GM12878 (cell line): ENCODE results near the gene FAM199X. TPM values are rescaled to one million over a fixed set of nuclear protein-coding genes. Genes with fewer than 3 reads are reported as not detected.

ENCODE experiments used
- CBX5 ChIP-seq: sonication (generic); IDR thresholded peaks from 2 replicates; pipeline ENCODE4 v1.6.1; 2016; ENCODE audit warnings: low read depth, moderate library complexity, mild to moderate bottlenecking, inconsistent platforms
- GATAD2B ChIP-seq: fragments of 450-650 bp; conservative IDR thresholded peaks from 2 replicates; pipeline ENCODE4 v1.6.1; 2017; ENCODE audit warnings: low read depth, mild to moderate bottlenecking, moderate library complexity
- HDGF ChIP-seq: fragments of 450-650 bp; IDR thresholded peaks from 2 replicates; pipeline ENCODE4 v1.6.1; 2016; ENCODE audit warnings: antibody characterized with exemption
- LARP7 ChIP-seq: fragments of 450-650 bp; IDR thresholded peaks from 2 replicates; pipeline ENCODE4 v1.6.1; 2017; ENCODE audit warnings: mild to moderate bottlenecking
- NFXL1 ChIP-seq: fragments of 450-650 bp; IDR thresholded peaks from 2 replicates; pipeline ENCODE4 v1.6.1; 2017; ENCODE audit warnings: antibody characterized with exemption, mild to moderate bottlenecking, borderline replicate concordance
- RBBP5 ChIP-seq: fragments of 200-600 bp; sonication (generic); conservative IDR thresholded peaks from 2 replicates; pipeline ENCODE4 v1.6.1; 2016
- RELB ChIP-seq: fragments of 450-650 bp; IDR thresholded peaks from 2 replicates; pipeline ENCODE4 v1.6.1; 2017; ENCODE audit warnings: low read depth, mild to moderate bottlenecking, moderate library complexity
- SREBF1 ChIP-seq: IDR thresholded peaks from 2 replicates; pipeline ENCODE4 v1.6.1; 2012; ENCODE audit warnings: mild to moderate bottlenecking, low read length
- SREBF2 ChIP-seq: IDR thresholded peaks from 2 replicates; pipeline ENCODE4 v1.6.1; 2012; ENCODE audit warnings: mild to moderate bottlenecking, low read length
- TBL1XR1 ChIP-seq: IDR thresholded peaks from 2 replicates; pipeline ENCODE4 v1.6.1; 2012; ENCODE audit warnings: low read depth, low read length, improper control_type of control experiment
- ZBED1 ChIP-seq: IDR thresholded peaks from 2 replicates; pipeline ENCODE4 v1.6.1; 2016; ENCODE audit warnings: borderline replicate concordance
- ZBTB40 ChIP-seq: fragments of 450-650 bp; IDR thresholded peaks from 2 replicates; pipeline ENCODE4 v1.6.1; 2016; ENCODE audit warnings: mild to moderate bottlenecking, moderate library complexity, borderline replicate concordance
- ZNF207 ChIP-seq: fragments of 450-650 bp; IDR thresholded peaks from 2 replicates; pipeline ENCODE4 v1.6.1; 2014; ENCODE audit warnings: antibody characterized with exemption, mild to moderate bottlenecking, borderline replicate concordance
- polyA plus RNA-seq, 11 experiments: library from polyadenylated mRNA; depleted of rRNA in 4 of 11; unstranded in 6 of 11; stranded (reverse) in 5 of 11; fragments of >200 nt; fragmentation: Nextera tagmentation in 4 of 11; fragmentation: Illumina TruSeq in 1 of 11; extraction: Ambion mirVana in 4 of 11; extraction: Trizol in 1 of 11; gene quantifications; 1 replicate in 1 of 11; 2 replicates in 10 of 11; pipeline versions ENCODE4 v1.2.1 to v1.2.3, GENCODE V29; 2011 to 2016; ENCODE audit warnings: inconsistent platforms in 2 of 11, missing spikeins in 2 of 11, low read depth in 1 of 11
- total RNA-seq, 4 experiments: library from RNA; depleted of rRNA in 3 of 4; stranded (reverse); fragments of >200 nt in 3 of 4; fragmentation: Illumina TruSeq in 1 of 4; extraction: Trizol in 1 of 4; gene quantifications; 2 replicates each; pipeline versions ENCODE4 v1.2.1 to v1.2.3, GENCODE V29; 2013 to 2021

The FAM199X gene
- total and polyA plus RNA-seq, 10 of the 15 experiments (the other 5 are each of a cell fraction or from before 2014, with no cell fraction given) = 2.4 to 10.9 (median 9.1) TPM

DNA sequence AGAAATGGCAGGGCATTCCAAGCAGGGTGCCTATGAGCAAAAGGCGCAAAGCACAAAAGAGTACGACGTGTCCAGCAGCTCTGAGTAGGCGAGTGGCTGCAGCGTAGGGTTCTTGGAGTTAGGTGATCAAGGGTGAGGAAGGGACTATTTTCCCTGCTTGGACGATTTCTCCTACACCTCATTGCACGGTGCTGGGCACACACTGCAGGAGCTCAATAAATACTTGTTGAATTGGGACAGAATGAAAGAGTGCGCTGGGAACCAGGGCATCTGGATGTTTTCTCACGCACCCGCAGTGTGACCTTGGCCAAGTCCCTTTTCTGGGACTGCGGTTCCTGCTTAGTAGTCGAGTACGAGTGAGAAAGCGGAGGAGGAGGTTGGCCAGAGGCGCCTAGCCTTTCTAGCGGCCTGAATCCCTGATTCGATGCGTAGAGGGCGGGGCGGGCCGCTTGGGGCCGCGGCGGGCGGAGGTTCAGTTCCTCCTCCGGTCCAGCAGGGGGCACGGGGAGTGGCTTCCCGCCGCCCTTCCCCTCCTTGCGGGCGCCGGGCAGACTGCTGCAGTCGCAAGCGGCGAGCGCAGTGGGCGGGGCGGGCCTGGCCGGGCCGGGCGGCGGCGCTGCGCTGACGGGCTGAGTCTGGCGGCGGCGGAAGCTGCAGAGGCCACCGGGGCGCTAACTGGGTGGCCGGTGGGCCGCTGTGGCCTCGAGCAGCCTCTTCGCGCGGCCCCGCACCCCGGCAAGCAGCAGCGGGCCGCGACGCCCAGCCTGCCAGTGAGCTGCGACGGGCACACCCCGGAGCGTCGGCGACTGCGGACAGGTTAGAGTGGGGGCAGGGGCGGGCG, at the start of gene FAM199X (continued):
- TF ChIP-seq TBL1XR1 = no peak
- TF ChIP-seq GATAD2B = peak; percentile 89
- TF ChIP-seq SREBF2 = no peak
- no peak for TF ChIP-seq ZBTB40
- TF ChIP-seq LARP7 = peak; percentile 67
- TF ChIP-seq ZNF207 = 0 out of 2 replicates have a peak, but pooled peaks have one; percentile 20
- TF ChIP-seq RBBP5 = no peak
- TF ChIP-seq HDGF = no peak
- TF ChIP-seq SREBF1 = no peak
- no peak for TF ChIP-seq RELB
- TF ChIP-seq ZBED1 = no peak
- no peak for TF ChIP-seq CBX5
- TF ChIP-seq NFXL1 = no peak
- TF ChIP-seq, all 136 proteins: peak for 24
